ENCODE measurements around the gene MAN2B1. TPM values are rescaled to one million over a fixed set of nuclear protein-coding genes. Genes with fewer than 3 reads are reported as not detected.

Gene MAN2B1
- polyA plus RNA-seq, 2 of the 4 experiments (the other 2 are of a cell fraction), result 13.0 to 16.3 TPM

DNA sequence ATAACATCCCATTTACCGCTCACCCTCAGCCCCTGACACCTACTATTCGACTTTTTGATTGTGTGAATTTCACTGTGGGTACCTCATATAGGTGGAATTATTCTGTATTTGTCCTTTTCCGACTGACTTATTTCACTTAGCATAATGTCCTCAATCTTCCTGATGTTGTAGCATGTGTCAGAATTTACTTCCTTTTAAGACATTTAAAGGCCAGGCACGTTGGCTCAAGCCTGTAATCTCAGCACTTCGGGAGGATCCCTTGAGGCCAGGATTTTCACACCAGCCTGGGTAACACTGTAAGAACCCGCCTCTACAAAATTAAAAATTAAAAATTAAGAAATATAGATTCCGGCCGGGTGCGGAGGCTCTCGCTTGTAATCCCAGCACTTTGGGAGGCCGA is 68.9 kb downstream of the MAN2B1 start:
- ChIA-PET POLR2A (no interaction called here), CTCF (no interaction called here)
- Histone ChIP-seq H3K4me2 (no peak overlapping the region), H3K4me3 (no peak overlapping the region), H3K27ac (no peak overlapping the region), H3K9me3 (no peaks in the 10 kb centered on the region; the same call in 2 of the 3 replicates), H3K4me1 (no peaks in the 10 kb centered on the region)
- ATAC-seq, result no peak
- 84% methylated on average over 11 of the region's 11 CpGs for WGBS (ENCODE audit: missing lambda C conversion rate)
- FAIRE-seq, result no peak
- no peak for TF ChIP-seq REST (IDR thresholded peaks at IDR 0.05)
- TF ChIP-seq USF2 (IDR thresholded peaks at IDR 0.05), result no peak
- TF ChIP-seq HDAC2 (IDR thresholded peaks at IDR 0.05), result no peak
- TF ChIP-seq HES2 (IDR thresholded peaks at IDR 0.05), result no peak
- TF ChIP-seq MYC (IDR thresholded peaks at IDR 0.05; ENCODE audit: borderline replicate concordance, low read length), result no peak
- TF ChIP-seq PHF8 (IDR thresholded peaks at IDR 0.05; ENCODE audit: borderline replicate concordance, low read depth), result no peak
- no peak for DNase-seq (ENCODE audit: low read depth in 1 of 2, low spot score in 1 of 2)

DNA sequence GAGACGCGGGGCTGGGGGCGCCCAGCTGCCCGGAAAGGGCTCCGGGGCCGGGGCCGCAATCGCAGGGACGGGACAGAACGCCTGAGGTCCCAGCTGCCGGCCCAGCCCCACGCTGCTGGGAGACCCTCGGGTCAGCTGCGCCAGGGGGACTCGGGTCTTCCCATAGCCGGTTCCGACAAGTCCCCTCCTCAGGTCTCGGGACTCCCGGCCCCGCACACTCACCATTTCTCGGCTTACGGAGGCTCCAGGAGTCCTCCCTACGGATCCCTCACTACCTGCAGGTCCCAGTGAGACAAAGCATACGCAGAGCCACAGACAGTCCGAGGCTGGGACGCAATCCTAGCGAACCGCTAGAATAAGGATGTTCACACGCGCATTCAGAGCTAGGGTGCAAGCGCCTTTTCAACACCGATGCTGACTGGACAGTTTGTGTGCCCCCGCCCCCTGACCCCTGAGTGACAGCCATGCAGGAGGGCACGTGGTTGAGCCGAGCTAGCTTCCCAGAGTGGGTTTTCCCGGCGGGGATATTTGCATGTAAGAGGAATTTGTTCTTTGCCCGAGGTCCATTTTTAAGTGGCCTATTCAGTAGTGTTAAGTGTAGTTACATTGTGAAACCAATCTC is 69.5 kb downstream of the MAN2B1 start:
- TF ChIP-seq TFCP2L1 (CRISPR knock-in tag; IDR thresholded peaks at IDR 0.05) (no peak), EP300 (IDR thresholded peaks at IDR 0.05) (no peak), MAZ (IDR thresholded peaks at IDR 0.05; ENCODE audit: borderline replicate concordance, low read depth, low read length) (no peak)
- ATAC-seq, result no peak
- ChIA-PET POLR2A (no interaction called here), CTCF (no interaction called here)
- Histone ChIP-seq H3K4me3 (no peak overlapping the region), H3K4me1 (no peaks in the 10 kb centered on the region), H3K27ac (no peak overlapping the region), H3K9me3 (no peaks in the 10 kb centered on the region; the same call in 2 of the 3 replicates), H3K4me2 (no peak overlapping the region)
- no peak for DNase-seq (ENCODE audit: low read depth in 1 of 2, low spot score in 1 of 2)
- WGBS (ENCODE audit: missing lambda C conversion rate), result 93% methylated on average over 33 of the region's 38 CpGs
- no peak for FAIRE-seq

Small RNAs within 50 kb of the gene (small RNA-seq; reads per million reads assigned to genes)
- 0 to 29.7 (median 3.2) reads per million in 6 experiments for gene SNORD41

Other genes with a start within 250 kb of the MAN2B1 start
- gene ZNF443, start 225.7 kb downstream of the MAN2B1 start, polyA plus RNA-seq (2011; rRNA removed), result 1.0 and 1.1 TPM in 2 replicates
- gene ZNF443, start 225.7 kb downstream of the MAN2B1 start, polyA plus RNA-seq (2017; fragmentation: RNase III; extraction: RNeasy Plus Mini Kit Qiagen cat#74134 plus additional on column Dnase treatment), result 1.0 to 1.1 TPM (median 1.1 TPM) in 3 replicates
- 0.01 TPM in 1 of 2 replicates, not detected in the other for gene ZNF709, start 181.9 kb downstream of the MAN2B1 start, polyA plus RNA-seq (2011; rRNA removed)
- gene ZNF709, start 181.9 kb downstream of the MAN2B1 start, polyA plus RNA-seq (2017; fragmentation: RNase III; extraction: RNeasy Plus Mini Kit Qiagen cat#74134 plus additional on column Dnase treatment), result 0.04 to 0.10 TPM in 2 of 3 replicates, not detected in the other
- 2.5 and 3.0 TPM in 2 replicates for gene ZNF564, start 115.3 kb downstream of the MAN2B1 start, polyA plus RNA-seq (2011; rRNA removed)
- gene ZNF564, start 115.3 kb downstream of the MAN2B1 start, polyA plus RNA-seq (2017; fragmentation: RNase III; extraction: RNeasy Plus Mini Kit Qiagen cat#74134 plus additional on column Dnase treatment), result 1.6 to 1.9 TPM (median 1.8 TPM) in 3 replicates
- gene ZNF490, start 55.9 kb downstream of the MAN2B1 start, polyA plus RNA-seq (2011; rRNA removed), result 2.4 and 2.5 TPM in 2 replicates
- 0.57 to 0.85 TPM (median 0.79 TPM) in 3 replicates for gene ZNF490, start 55.9 kb downstream of the MAN2B1 start, polyA plus RNA-seq (2017; fragmentation: RNase III; extraction: RNeasy Plus Mini Kit Qiagen cat#74134 plus additional on column Dnase treatment)
- 7.1 and 8.0 TPM in 2 replicates for gene ZNF791, start 55.8 kb downstream of the MAN2B1 start, polyA plus RNA-seq (2011; rRNA removed)
- 4.5 to 4.6 TPM (median 4.5 TPM) in 3 replicates for gene ZNF791, start 55.8 kb downstream of the MAN2B1 start, polyA plus RNA-seq (2017; fragmentation: RNase III; extraction: RNeasy Plus Mini Kit Qiagen cat#74134 plus additional on column Dnase treatment)
- 4.3 and 4.8 TPM in 2 replicates for gene WDR83, start 65 bp upstream of the MAN2B1 start, polyA plus RNA-seq (2011; rRNA removed)
- 11.1 to 13.7 TPM (median 11.4 TPM) in 3 replicates for gene WDR83, start 65 bp upstream of the MAN2B1 start, polyA plus RNA-seq (2017; fragmentation: RNase III; extraction: RNeasy Plus Mini Kit Qiagen cat#74134 plus additional on column Dnase treatment)
- gene DHPS, start 15.1 kb upstream of the MAN2B1 start, polyA plus RNA-seq (2011; rRNA removed), result 63.7 and 71.9 TPM in 2 replicates
- 55.3 to 58.3 TPM (median 57.8 TPM) in 3 replicates for gene DHPS, start 15.1 kb upstream of the MAN2B1 start, polyA plus RNA-seq (2017; fragmentation: RNase III; extraction: RNeasy Plus Mini Kit Qiagen cat#74134 plus additional on column Dnase treatment)
- gene GNG14, start 21.3 kb upstream of the MAN2B1 start, polyA plus RNA-seq (2011; rRNA removed), result not detected in 2 replicates
- gene GNG14, start 21.3 kb upstream of the MAN2B1 start, polyA plus RNA-seq (2017; fragmentation: RNase III; extraction: RNeasy Plus Mini Kit Qiagen cat#74134 plus additional on column Dnase treatment), result not detected in 3 replicates
- gene FBXW9, start 29.9 kb upstream of the MAN2B1 start, polyA plus RNA-seq (2011; rRNA removed), result 5.7 and 6.9 TPM in 2 replicates
- gene FBXW9, start 29.9 kb upstream of the MAN2B1 start, polyA plus RNA-seq (2017; fragmentation: RNase III; extraction: RNeasy Plus Mini Kit Qiagen cat#74134 plus additional on column Dnase treatment), result 7.3 to 8.1 TPM (median 8.0 TPM) in 3 replicates
- gene TNPO2, start 57.2 kb upstream of the MAN2B1 start, polyA plus RNA-seq (2011; rRNA removed), result 33.7 and 38.0 TPM in 2 replicates
- gene TNPO2, start 57.2 kb upstream of the MAN2B1 start, polyA plus RNA-seq (2017; fragmentation: RNase III; extraction: RNeasy Plus Mini Kit Qiagen cat#74134 plus additional on column Dnase treatment), result 39.8 to 42.5 TPM (median 41.0 TPM) in 3 replicates
- 105 and 137 TPM in 2 replicates for gene TRIR, start 67.9 kb upstream of the MAN2B1 start, polyA plus RNA-seq (2011; rRNA removed)
- gene TRIR, start 67.9 kb upstream of the MAN2B1 start, polyA plus RNA-seq (2017; fragmentation: RNase III; extraction: RNeasy Plus Mini Kit Qiagen cat#74134 plus additional on column Dnase treatment), result 144 to 154 TPM (median 152 TPM) in 3 replicates
- 84.9 and 87.0 TPM in 2 replicates for gene GET3, start 70.8 kb upstream of the MAN2B1 start, polyA plus RNA-seq (2011; rRNA removed)
- 82.7 to 96.7 TPM (median 91.7 TPM) in 3 replicates for gene GET3, start 70.8 kb upstream of the MAN2B1 start, polyA plus RNA-seq (2017; fragmentation: RNase III; extraction: RNeasy Plus Mini Kit Qiagen cat#74134 plus additional on column Dnase treatment)
- not detected in 2 replicates for gene BEST2, start 85.0 kb upstream of the MAN2B1 start, polyA plus RNA-seq (2011; rRNA removed)
- gene BEST2, start 85.0 kb upstream of the MAN2B1 start, polyA plus RNA-seq (2017; fragmentation: RNase III; extraction: RNeasy Plus Mini Kit Qiagen cat#74134 plus additional on column Dnase treatment), result not detected in 3 replicates
- 8.3 and 10.1 TPM in 2 replicates for gene HOOK2, start 108.8 kb upstream of the MAN2B1 start, polyA plus RNA-seq (2011; rRNA removed)
- gene HOOK2, start 108.8 kb upstream of the MAN2B1 start, polyA plus RNA-seq (2017; fragmentation: RNase III; extraction: RNeasy Plus Mini Kit Qiagen cat#74134 plus additional on column Dnase treatment), result 18.5 to 24.6 TPM (median 21.5 TPM) in 3 replicates
- gene JUNB, start 124.7 kb upstream of the MAN2B1 start, polyA plus RNA-seq (2011; rRNA removed), result 72.5 and 94.7 TPM in 2 replicates
- 47.2 to 57.7 TPM (median 55.6 TPM) in 3 replicates for gene JUNB, start 124.7 kb upstream of the MAN2B1 start, polyA plus RNA-seq (2017; fragmentation: RNase III; extraction: RNeasy Plus Mini Kit Qiagen cat#74134 plus additional on column Dnase treatment)
- gene PRDX2, start 135.1 kb upstream of the MAN2B1 start, polyA plus RNA-seq (2011; rRNA removed), result 0.48 and 0.57 TPM in 2 replicates
- gene PRDX2, start 135.1 kb upstream of the MAN2B1 start, polyA plus RNA-seq (2017; fragmentation: RNase III; extraction: RNeasy Plus Mini Kit Qiagen cat#74134 plus additional on column Dnase treatment), result 0.49 to 0.91 TPM (median 0.84 TPM) in 3 replicates
- 4.9 and 10.7 TPM in 2 replicates for gene THSD8, start 135.3 kb upstream of the MAN2B1 start, polyA plus RNA-seq (2011; rRNA removed)
- gene THSD8, start 135.3 kb upstream of the MAN2B1 start, polyA plus RNA-seq (2017; fragmentation: RNase III; extraction: RNeasy Plus Mini Kit Qiagen cat#74134 plus additional on column Dnase treatment), result not detected in 3 replicates
- gene RNASEH2A, start 139.8 kb upstream of the MAN2B1 start, polyA plus RNA-seq (2011; rRNA removed), result 27.2 and 37.2 TPM in 2 replicates
- gene RNASEH2A, start 139.8 kb upstream of the MAN2B1 start, polyA plus RNA-seq (2017; fragmentation: RNase III; extraction: RNeasy Plus Mini Kit Qiagen cat#74134 plus additional on column Dnase treatment), result 40.7 to 45.5 TPM (median 41.7 TPM) in 3 replicates
- 0.09 TPM in 1 of 2 replicates, not detected in the other for gene RTBDN, start 167.8 kb upstream of the MAN2B1 start, polyA plus RNA-seq (2011; rRNA removed)
- 0.14 to 0.36 TPM (median 0.25 TPM) in 3 replicates for gene RTBDN, start 167.8 kb upstream of the MAN2B1 start, polyA plus RNA-seq (2017; fragmentation: RNase III; extraction: RNeasy Plus Mini Kit Qiagen cat#74134 plus additional on column Dnase treatment)
- gene MAST1, start 171.8 kb upstream of the MAN2B1 start, polyA plus RNA-seq (2011; rRNA removed), result 1.4 and 1.8 TPM in 2 replicates
- 1.8 to 3.0 TPM (median 2.2 TPM) in 3 replicates for gene MAST1, start 171.8 kb upstream of the MAN2B1 start, polyA plus RNA-seq (2017; fragmentation: RNase III; extraction: RNeasy Plus Mini Kit Qiagen cat#74134 plus additional on column Dnase treatment)
- 15.7 and 22.9 TPM in 2 replicates for gene DNASE2, start 214.7 kb upstream of the MAN2B1 start, polyA plus RNA-seq (2011; rRNA removed)
- gene DNASE2, start 214.7 kb upstream of the MAN2B1 start, polyA plus RNA-seq (2017; fragmentation: RNase III; extraction: RNeasy Plus Mini Kit Qiagen cat#74134 plus additional on column Dnase treatment), result 19.9 to 24.9 TPM (median 24.6 TPM) in 3 replicates
- not detected in 2 replicates for gene KLF1, start 220.5 kb upstream of the MAN2B1 start, polyA plus RNA-seq (2011; rRNA removed)
- gene KLF1, start 220.5 kb upstream of the MAN2B1 start, polyA plus RNA-seq (2017; fragmentation: RNase III; extraction: RNeasy Plus Mini Kit Qiagen cat#74134 plus additional on column Dnase treatment), result not detected in 3 replicates
- 8.0 and 8.8 TPM in 2 replicates for gene GCDH, start 224.4 kb upstream of the MAN2B1 start, polyA plus RNA-seq (2011; rRNA removed)
- 14.9 to 18.8 TPM (median 15.2 TPM) in 3 replicates for gene GCDH, start 224.4 kb upstream of the MAN2B1 start, polyA plus RNA-seq (2017; fragmentation: RNase III; extraction: RNeasy Plus Mini Kit Qiagen cat#74134 plus additional on column Dnase treatment)

Measured in A549 (cell line).